Prostate gland (tissue), 2 donors: Measurements from ENCODE around the gene C16orf82. TPM values are rescaled to one million over a fixed set of nuclear protein-coding genes. Genes with fewer than 3 reads are reported as not detected.

ENCODE experiments used
- DNase-seq: peaks from one replicate; pipeline ENCODE4 v3.0.0-alpha.2; 2019; ENCODE audit warnings: low spot score
- H3K27ac ChIP-seq, 2 donors: fragments of 200-600 bp; sonication (generic); 2 replicates each; pipeline ENCODE4 v1.5.1; 2017 to 2019
- H3K27me3 ChIP-seq: fragments of 200-600 bp; sonication (generic); replicated peaks from 2 replicates; pipeline ENCODE4 v1.5.1; 2019; ENCODE audit not compliant: insufficient read depth
- H3K36me3 ChIP-seq, 2 donors: fragments of 200-600 bp; sonication (generic); 1 replicate in 1 of 2; 2 replicates in 1 of 2; pipeline versions ENCODE4 v1.5.1 to v1.8.1; 2017 to 2019
- H3K4me1 ChIP-seq: fragments of 200-600 bp; sonication (generic); replicated peaks from 2 replicates; pipeline ENCODE4 v1.5.1; 2019
- H3K4me3 ChIP-seq, 2 donors: fragments of 200-600 bp; sonication (generic); 2 replicates each; pipeline ENCODE4 v1.5.1; 2017 to 2019
- H3K9me3 ChIP-seq: fragments of 200-600 bp; sonication (generic); 2 replicates; pipeline ENCODE4 v1.5.1; 2017
- CTCF ChIP-seq, 4 experiments: fragments of 200-600 bp in 2 of 4; fragments of 450-650 bp in 2 of 4; sonication (generic) in 2 of 4; IDR thresholded peaks; 1 replicate in 3 of 4; 2 replicates in 1 of 4; pipeline ENCODE4 v1.5.1; 2016 to 2019; ENCODE audit warnings: antibody characterized with exemption in 4 of 4, mild to moderate bottlenecking in 2 of 4, moderate library complexity in 2 of 4
- POLR2A ChIP-seq: fragments of 450-650 bp; IDR thresholded peaks from one replicate; pipeline ENCODE4 v1.6.1; 2016; ENCODE audit warnings: antibody characterized with exemption, mild to moderate bottlenecking
- POLR2AphosphoS5 ChIP-seq: sonication (generic); formaldehyde crosslinking; IDR thresholded peaks from one replicate; pipeline ENCODE4 v1.6.1; 2017; ENCODE audit warnings: antibody characterized with exemption
- WGBS: methylation state at CpG from one replicate; pipeline ENCODE4 v1.1.5; 2018; 5-methylcytosine and 5-hydroxymethylcytosine counted together
- intact Hi-C: fragments of 100-400 bp; cut with DNase I; formaldehyde crosslinking; loops from one replicate; pipeline ENCODE4 v1.14.2; 2022
- total RNA-seq, 2 donors: library from RNA; depleted of rRNA; stranded (reverse); fragments of >200 nt; gene quantifications; one replicate each; pipeline ENCODE4 v1.1.0, GENCODE V29; 2016

The C16orf82 gene
- total RNA-seq, 2 donors from 2014 or later, result 15.6 TPM; not detected in 1

DNA sequence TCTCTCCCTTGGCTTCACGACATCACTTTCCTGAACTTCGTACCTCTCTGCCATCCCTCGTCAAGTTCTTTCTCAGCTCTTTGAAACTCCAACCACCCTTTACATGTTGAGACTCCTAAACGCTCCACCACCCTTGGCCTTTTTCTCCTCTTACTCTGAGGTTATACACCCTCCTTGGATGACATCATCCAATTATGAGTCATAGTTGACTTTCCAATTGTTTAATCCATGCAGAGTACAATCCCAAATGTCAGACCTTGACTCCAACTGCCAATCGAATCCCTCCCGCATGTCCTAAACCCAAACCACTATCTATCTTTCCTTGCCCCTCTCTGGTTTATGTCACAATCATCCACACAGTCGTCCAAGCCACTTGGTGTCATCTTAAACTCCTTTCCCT, 18.4 kb upstream of the C16orf82 start:
- no peak for DNase-seq
- Histone ChIP-seq H3K36me3 (no peaks in the 10 kb centered on the region), H3K4me3 (no peak overlapping the region), H3K4me1 (no peaks in the 10 kb centered on the region), H3K9me3 (no peaks in the 10 kb centered on the region), H3K27me3 (no peaks in the 10 kb centered on the region), H3K27ac (no peak overlapping the region)
- WGBS, result 82% methylated on average over 7 of the region's 7 CpGs
- intact Hi-C loops, result no loop called here
- TF ChIP-seq POLR2A (no peak), POLR2AphosphoS5 (no peak), CTCF (IDR thresholded peaks at IDR 0.05) (no peak)

DNA sequence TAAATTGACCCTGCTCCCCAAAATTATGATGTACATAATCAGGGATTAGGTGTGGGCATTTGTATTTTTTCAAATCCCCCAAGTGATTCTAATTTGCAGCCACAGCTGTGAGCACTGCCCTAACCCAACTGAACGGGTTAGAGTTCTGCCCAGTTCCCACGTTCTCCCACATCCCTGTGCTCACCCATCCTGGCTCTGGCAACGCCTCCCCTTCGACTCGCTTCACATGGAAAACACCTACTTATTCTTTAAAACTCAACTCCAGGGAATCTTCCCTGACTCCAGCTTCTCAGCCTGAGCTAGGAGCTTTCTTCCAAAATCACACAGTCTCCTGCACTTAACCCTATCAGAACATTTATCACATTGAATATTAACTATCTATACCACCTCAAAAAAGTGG, 17.6 kb upstream of the C16orf82 start:
- H3K4me1 ChIP-seq, result no peaks in the 10 kb centered on the region
- 80% methylated on average over 5 of the region's 5 CpGs for WGBS
- no peaks in the 10 kb centered on the region for H3K27me3 ChIP-seq
- intact Hi-C loops, result no loop called here
- TF ChIP-seq POLR2A, result no peak
- TF ChIP-seq CTCF (IDR thresholded peaks at IDR 0.05), result no peak
- TF ChIP-seq POLR2AphosphoS5, result no peak
- no peak overlapping the region for H3K27ac ChIP-seq
- no peaks in the 10 kb centered on the region for H3K9me3 ChIP-seq
- DNase-seq, result no peak
- no peak overlapping the region for H3K4me3 ChIP-seq
- no peaks in the 10 kb centered on the region for H3K36me3 ChIP-seq

GRCh38 chr16:27052007-27052406, 14.7 kb upstream of the C16orf82 start:
- Histone ChIP-seq H3K27ac (no peak overlapping the region), H3K27me3 (no peaks in the 10 kb centered on the region), H3K36me3 (no peaks in the 10 kb centered on the region), H3K4me1 (no peaks in the 10 kb centered on the region), H3K9me3 (no peaks in the 10 kb centered on the region), H3K4me3 (no peak overlapping the region)
- intact Hi-C loops, result no loop called here
- DNase-seq, result no peak
- 80% methylated on average over 16 of the region's 16 CpGs for WGBS
- no peak for TF ChIP-seq POLR2AphosphoS5
- TF ChIP-seq POLR2A, result no peak
- TF ChIP-seq CTCF (IDR thresholded peaks at IDR 0.05), result no peak

- 86% methylated on average over 3 of the region's 3 CpGs for WGBS
- Histone ChIP-seq H3K27me3 (no peaks in the 10 kb centered on the region), H3K4me1 (no peaks in the 10 kb centered on the region), H3K4me3 (no peak overlapping the region), H3K36me3 (no peaks in the 10 kb centered on the region), H3K27ac (no peak overlapping the region), H3K9me3 (no peaks in the 10 kb centered on the region)
- no peak for TF ChIP-seq CTCF (IDR thresholded peaks at IDR 0.05)
- TF ChIP-seq POLR2AphosphoS5, result no peak
- TF ChIP-seq POLR2A, result no peak
- intact Hi-C loops, result no loop called here
- no peak for DNase-seq
Measured at GRCh38 chr16:27053996-27054395, 12.7 kb upstream of the C16orf82 start.

- no peak overlapping the region for H3K4me3 ChIP-seq
- H3K4me1 ChIP-seq, result no peaks in the 10 kb centered on the region
- H3K9me3 ChIP-seq, result no peaks in the 10 kb centered on the region
- no peak overlapping the region for H3K27ac ChIP-seq
- DNase-seq, result no peak
- intact Hi-C loops, result no loop called here
- no peaks in the 10 kb centered on the region for H3K27me3 ChIP-seq
- TF ChIP-seq POLR2A (no peak), CTCF (IDR thresholded peaks at IDR 0.05) (no peak), POLR2AphosphoS5 (no peak)
- 42% methylated on average over 3 of the region's 3 CpGs for WGBS
- H3K36me3 ChIP-seq, result no peaks in the 10 kb centered on the region
Measured at GRCh38 chr16:27058299-27058698, 8.4 kb upstream of the C16orf82 start.
